Endodermal cell (in vitro differentiated cells): ENCODE results near the gene ABR. TPM values are rescaled to one million over a fixed set of nuclear protein-coding genes. Genes with fewer than 3 reads are reported as not detected.

Source experiments
- DNase-seq: peaks from one replicate; pipeline ENCODE4 v3.0.0-alpha.2; 2017
- H3K27ac ChIP-seq: 2 replicates; pipeline ENCODE4 v1.5.1; 2013; ENCODE audit warnings: mild to moderate bottlenecking, low read depth, low read length, moderate library complexity
- H3K27me3 ChIP-seq: 2 replicates; pipeline ENCODE4 v1.6.1; 2013; ENCODE audit warnings: mild to moderate bottlenecking, low read length, moderate library complexity; ENCODE audit not compliant: insufficient read depth, control insufficient read depth, poor library complexity, severe bottlenecking
- H3K36me3 ChIP-seq: 2 replicates; pipeline ENCODE4 v1.7.0; 2013; ENCODE audit warnings: mild to moderate bottlenecking, low read length, moderate library complexity; ENCODE audit not compliant: control insufficient read depth, insufficient read depth
- H3K4me1 ChIP-seq: one replicate; pipeline ENCODE4 v1.7.0; 2013; ENCODE audit warnings: low read length; ENCODE audit not compliant: control insufficient read depth, insufficient read depth
- H3K4me3 ChIP-seq: 2 replicates; pipeline ENCODE4 v1.5.1; 2013; ENCODE audit warnings: mild to moderate bottlenecking, low read length, moderate library complexity
- H3K9ac ChIP-seq: 2 replicates; pipeline ENCODE4 v1.6.1; 2013; ENCODE audit warnings: mild to moderate bottlenecking, low read length, moderate library complexity; ENCODE audit not compliant: poor library complexity, severe bottlenecking; ENCODE audit errors: extremely low read depth
- H3K9me3 ChIP-seq: 2 replicates; pipeline ENCODE4 v1.6.1; 2013; ENCODE audit warnings: mild to moderate bottlenecking, low read length, moderate library complexity; ENCODE audit not compliant: control insufficient read depth
- H3K27ac Mint-ChIP-seq: 2 replicates; pipeline ENCODE4 v1.8.0; 2020; ENCODE audit warnings: mixed read lengths
- H3K27me3 Mint-ChIP-seq: 2 replicates; pipeline ENCODE4 v1.8.0; 2021; ENCODE audit warnings: mild to moderate bottlenecking, mixed read lengths; ENCODE audit not compliant: insufficient read depth
- H3K36me3 Mint-ChIP-seq: 2 replicates; pipeline ENCODE4 v1.8.0; 2020; ENCODE audit warnings: low read depth, mixed read lengths
- H3K4me1 Mint-ChIP-seq: 2 replicates; pipeline ENCODE4 v1.8.0; 2020; ENCODE audit warnings: mixed read lengths
- H3K4me3 Mint-ChIP-seq: 2 replicates; pipeline ENCODE4 v1.8.0; 2020; ENCODE audit warnings: mild to moderate bottlenecking, moderate library complexity, mixed read lengths
- H3K9me3 Mint-ChIP-seq: 2 replicates; pipeline ENCODE4 v1.8.0; 2020; ENCODE audit warnings: mild to moderate bottlenecking, mixed read lengths
- CTCF ChIP-seq: fragments of 200-600 bp; sonication (generic); conservative IDR thresholded peaks from 2 replicates; pipeline ENCODE4 v1.5.0; 2021; ENCODE audit warnings: antibody characterized with exemption, mild to moderate bottlenecking
- WGBS, 2 experiments: methylation state at CpG; one replicate each; pipeline versions ENCODE4 v1.1.5 to v1.1.7; 2013; ENCODE audit warnings: missing lambda C conversion rate in 2 of 2, mixed read lengths in 1 of 2; ENCODE audit not compliant: insufficient coverage in 1 of 2, insufficient read length in 1 of 2; 5-methylcytosine and 5-hydroxymethylcytosine counted together
- total RNA-seq, 2 donors: library from RNA; stranded (reverse); fragmentation: NEBNext Ultra II Directional in 1 of 2; extraction: Animal tissue kit (Norgen Biotek cat#: 25700) in 1 of 2; gene quantifications; 2 replicates in 1 of 2; 3 replicates in 1 of 2; pipeline ENCODE4 v1.2.1, GENCODE V29; 2021

Gene ABR
- total RNA-seq, 2 donors from 2014 or later, result 51.1 to 58.7 TPM

- no peaks in the 10 kb centered on the region for H3K4me1 Mint-ChIP-seq
- Histone ChIP-seq H3K27ac (no peak overlapping the region), H3K9me3 (peaks cover 3% of the 10 kb centered on the region), H3K4me3 (no peak overlapping the region), H3K4me1 (no peaks in the 10 kb centered on the region), H3K36me3 (peaks cover 30% of the 10 kb centered on the region), H3K9ac (no peak overlapping the region), H3K27me3 (no peaks in the 10 kb centered on the region)
- peaks cover 7% of the 10 kb centered on the region for H3K9me3 Mint-ChIP-seq
- no peak for TF ChIP-seq CTCF
- H3K36me3 Mint-ChIP-seq, result peaks cover 40% of the 10 kb centered on the region
- no peak overlapping the region for H3K27ac Mint-ChIP-seq
- H3K4me3 Mint-ChIP-seq, result no peak overlapping the region
- no peaks in the 10 kb centered on the region for H3K27me3 Mint-ChIP-seq
- DNase-seq, result no peak
- whole genome bisulfite sequencing, 2 experiments, result 95 to 96% methylated on average over 7 to 12 of the region's 12 CpGs
These were observed 120.5 kb downstream of the ABR start for GRCh38 chr17:1059131-1059795.

- no peak overlapping the region for H3K27ac ChIP-seq
- Mint-ChIP-seq H3K4me1 (no peaks in the 10 kb centered on the region), H3K9me3 (peaks cover 7% of the 10 kb centered on the region), H3K4me3 (no peak overlapping the region), H3K36me3 (peaks cover 42% of the 10 kb centered on the region), H3K27me3 (no peaks in the 10 kb centered on the region), H3K27ac (no peak overlapping the region)
- WGBS, 2 experiments, result 92 to 94% methylated on average over 13 to 18 of the region's 18 CpGs
- TF ChIP-seq CTCF, result peak; percentile 69
- DNase-seq, result peak; percentile 95
- no peak overlapping the region for H3K4me3 ChIP-seq
- peaks cover 3% of the 10 kb centered on the region for H3K9me3 ChIP-seq
- no peaks in the 10 kb centered on the region for H3K27me3 ChIP-seq
- no peaks in the 10 kb centered on the region for H3K4me1 ChIP-seq
- H3K9ac ChIP-seq, result no peak overlapping the region
- H3K36me3 ChIP-seq, result peaks cover 30% of the 10 kb centered on the region
These were observed 121.2 kb downstream of the ABR start for GRCh38 chr17:1058423-1059130.

- H3K27ac Mint-ChIP-seq, result no peak overlapping the region
- H3K36me3 ChIP-seq, result peaks cover 26% of the 10 kb centered on the region
- no peak for TF ChIP-seq CTCF
- no peaks in the 10 kb centered on the region for H3K27me3 ChIP-seq
- H3K27ac ChIP-seq, result peak overlapping the region; percentile 60
- no peaks in the 10 kb centered on the region for H3K9me3 ChIP-seq
- H3K27me3 Mint-ChIP-seq, result no peaks in the 10 kb centered on the region
- H3K4me3 ChIP-seq, result no peak overlapping the region
- H3K9ac ChIP-seq, result no peak overlapping the region
- no peaks in the 10 kb centered on the region for H3K4me1 ChIP-seq
- peaks cover 41% of the 10 kb centered on the region for H3K36me3 Mint-ChIP-seq
- WGBS, 2 experiments, result 93 to 94% methylated on average over 9 to 10 of the region's 10 CpGs
- peak; percentile 49 for DNase-seq
- peaks cover 7% of the 10 kb centered on the region for H3K9me3 Mint-ChIP-seq
- H3K4me3 Mint-ChIP-seq, result no peak overlapping the region
- H3K4me1 Mint-ChIP-seq, result no peaks in the 10 kb centered on the region
These were observed 123.0 kb downstream of the ABR start for GRCh38 chr17:1056761-1057160.
